IPS-18a (cell line): ENCODE results near the gene P2RY1.
"Not testable (repeated sequence)": the region's sequence is repeated elsewhere in the genome, so short reads cannot be mapped to it uniquely, and the experiment has no call there.

ENCODE experiments used
- H3K27ac ChIP-seq: one replicate; pipeline ENCODE4 v1.5.1; 2013; ENCODE audit warnings: low read length
- H3K27me3 ChIP-seq: one replicate; pipeline ENCODE4 v1.6.1; 2013; ENCODE audit warnings: mild to moderate bottlenecking, low read length; ENCODE audit not compliant: control insufficient read depth, insufficient read depth
- H3K36me3 ChIP-seq: one replicate; pipeline ENCODE4 v1.6.1; 2013; ENCODE audit warnings: low read depth, low read length; ENCODE audit not compliant: control insufficient read depth
- H3K4me1 ChIP-seq: one replicate; pipeline ENCODE4 v1.6.1; 2013; ENCODE audit warnings: low read depth, low read length; ENCODE audit not compliant: control insufficient read depth
- H3K4me3 ChIP-seq: one replicate; pipeline ENCODE4 v1.5.1; 2013; ENCODE audit warnings: low read length
- H3K9ac ChIP-seq: one replicate; pipeline ENCODE4 v1.6.1; 2013; ENCODE audit warnings: mild to moderate bottlenecking, low read length, moderate library complexity
- H3K9me3 ChIP-seq: one replicate; pipeline ENCODE4 v1.6.1; 2013; ENCODE audit warnings: low read depth, low read length; ENCODE audit not compliant: control insufficient read depth

Gene P2RY1

GRCh38 chr3:152842413-152842812, 7.5 kb downstream of the P2RY1 start:
- H3K9me3 ChIP-seq, result peaks cover under 1% of the 10 kb centered on the region
- peaks cover under 1% of the 10 kb centered on the region for H3K27me3 ChIP-seq
- peaks cover 11% of the 10 kb centered on the region for H3K4me1 ChIP-seq
- no peak overlapping the region for H3K9ac ChIP-seq
- peaks cover 4% of the 10 kb centered on the region for H3K36me3 ChIP-seq
- no peak overlapping the region for H3K4me3 ChIP-seq
- no peak overlapping the region for H3K27ac ChIP-seq

- Histone ChIP-seq H3K9me3 (peaks cover 7% of the 10 kb centered on the region), H3K27ac (no peak overlapping the region), H3K4me1 (peaks cover 1% of the 10 kb centered on the region), H3K27me3 (no peaks in the 10 kb centered on the region), H3K4me3 (no peak overlapping the region), H3K9ac (no peak overlapping the region), H3K36me3 (peaks cover 3% of the 10 kb centered on the region)
These were observed 9.0 kb downstream of the P2RY1 start for GRCh38 chr3:152843955-152844354.

- not testable (repeated sequence) for H3K27ac ChIP-seq, H3K9ac ChIP-seq, H3K36me3 ChIP-seq, H3K4me3 ChIP-seq, H3K27me3 ChIP-seq, H3K4me1 ChIP-seq, H3K9me3 ChIP-seq
These were observed 11.8 kb downstream of the P2RY1 start for GRCh38 chr3:152846572-152847202.

GRCh38 chr3:152847599-152847998, 12.7 kb downstream of the P2RY1 start:
- not testable (repeated sequence) for H3K9ac ChIP-seq, H3K4me1 ChIP-seq, H3K4me3 ChIP-seq, H3K27ac ChIP-seq, H3K9me3 ChIP-seq, H3K36me3 ChIP-seq, H3K27me3 ChIP-seq

- H3K27ac ChIP-seq, result no peak overlapping the region
- no peaks in the 10 kb centered on the region for H3K27me3 ChIP-seq
- H3K36me3 ChIP-seq, result no peaks in the 10 kb centered on the region
- H3K9ac ChIP-seq, result no peak overlapping the region
- no peaks in the 10 kb centered on the region for H3K4me1 ChIP-seq
- H3K4me3 ChIP-seq, result no peak overlapping the region
- H3K9me3 ChIP-seq, result peaks cover 7% of the 10 kb centered on the region
These were observed 15.2 kb downstream of the P2RY1 start for GRCh38 chr3:152849996-152850578.

GRCh38 chr3:152853196-152853595, 18.3 kb downstream of the P2RY1 start:
- H3K36me3 ChIP-seq, result no peaks in the 10 kb centered on the region
- H3K4me1 ChIP-seq, result no peaks in the 10 kb centered on the region
- no peaks in the 10 kb centered on the region for H3K27me3 ChIP-seq
- no peaks in the 10 kb centered on the region for H3K9me3 ChIP-seq
- no peak overlapping the region for H3K4me3 ChIP-seq
- H3K27ac ChIP-seq, result no peak overlapping the region
- no peak overlapping the region for H3K9ac ChIP-seq

- no peak overlapping the region for H3K4me3 ChIP-seq
- H3K36me3 ChIP-seq, result no peaks in the 10 kb centered on the region
- H3K27ac ChIP-seq, result no peak overlapping the region
- H3K9ac ChIP-seq, result no peak overlapping the region
- H3K9me3 ChIP-seq, result no peaks in the 10 kb centered on the region
- H3K27me3 ChIP-seq, result no peaks in the 10 kb centered on the region
- no peaks in the 10 kb centered on the region for H3K4me1 ChIP-seq
These were observed 22.2 kb downstream of the P2RY1 start for GRCh38 chr3:152857082-152857481.

GRCh38 chr3:152858170-152858800, 23.4 kb downstream of the P2RY1 start:
- Histone ChIP-seq H3K9ac (no peak overlapping the region), H3K9me3 (no peaks in the 10 kb centered on the region), H3K4me1 (no peaks in the 10 kb centered on the region), H3K27ac (no peak overlapping the region), H3K36me3 (no peaks in the 10 kb centered on the region), H3K4me3 (no peak overlapping the region), H3K27me3 (no peaks in the 10 kb centered on the region)

- Histone ChIP-seq H3K27ac (no peak overlapping the region), H3K4me3 (no peak overlapping the region), H3K9me3 (no peaks in the 10 kb centered on the region), H3K9ac (no peak overlapping the region), H3K36me3 (no peaks in the 10 kb centered on the region), H3K27me3 (no peaks in the 10 kb centered on the region), H3K4me1 (no peaks in the 10 kb centered on the region)
These were observed 25.8 kb downstream of the P2RY1 start for GRCh38 chr3:152860736-152861135.

GRCh38 chr3:152865668-152866245, 30.8 kb downstream of the P2RY1 start:
- H3K27me3 ChIP-seq, result no peaks in the 10 kb centered on the region
- H3K9me3 ChIP-seq, result no peaks in the 10 kb centered on the region
- no peak overlapping the region for H3K4me3 ChIP-seq
- H3K36me3 ChIP-seq, result no peaks in the 10 kb centered on the region
- H3K27ac ChIP-seq, result no peak overlapping the region
- H3K9ac ChIP-seq, result no peak overlapping the region
- H3K4me1 ChIP-seq, result no peaks in the 10 kb centered on the region

- H3K9me3 ChIP-seq, result no peaks in the 10 kb centered on the region
- H3K36me3 ChIP-seq, result no peaks in the 10 kb centered on the region
- H3K4me1 ChIP-seq, result no peaks in the 10 kb centered on the region
- H3K4me3 ChIP-seq, result no peak overlapping the region
- H3K9ac ChIP-seq, result no peak overlapping the region
- H3K27me3 ChIP-seq, result no peaks in the 10 kb centered on the region
- no peak overlapping the region for H3K27ac ChIP-seq
These were observed 35.1 kb downstream of the P2RY1 start for GRCh38 chr3:152870027-152870426.

- H3K27me3 ChIP-seq, H3K9me3 ChIP-seq, H3K9ac ChIP-seq, H3K27ac ChIP-seq, H3K4me1 ChIP-seq, H3K4me3 ChIP-seq, H3K36me3 ChIP-seq: not testable (repeated sequence)
These were observed 38.4 kb downstream of the P2RY1 start for GRCh38 chr3:152873314-152873713.
